ENCODE measurements around the gene ABCC4.

Gene ABCC4

GRCh38 chr13:95050800-95051615 is 250.2 kb downstream of the ABCC4 start:
- no peak for DNase-seq
- Histone ChIP-seq H3K4me3 (ENCODE audit: low read depth, low read length) (no peak overlapping the region), H3K9me3 (no peaks in the 10 kb centered on the region), H3K27me3 (no peaks in the 10 kb centered on the region), H3K36me3 (no peaks in the 10 kb centered on the region), H3K4me1 (no peaks in the 10 kb centered on the region)
- TF ChIP-seq CTCF (IDR thresholded peaks at IDR 0.05; ENCODE audit: low read depth, low read length), result no peak

DNA sequence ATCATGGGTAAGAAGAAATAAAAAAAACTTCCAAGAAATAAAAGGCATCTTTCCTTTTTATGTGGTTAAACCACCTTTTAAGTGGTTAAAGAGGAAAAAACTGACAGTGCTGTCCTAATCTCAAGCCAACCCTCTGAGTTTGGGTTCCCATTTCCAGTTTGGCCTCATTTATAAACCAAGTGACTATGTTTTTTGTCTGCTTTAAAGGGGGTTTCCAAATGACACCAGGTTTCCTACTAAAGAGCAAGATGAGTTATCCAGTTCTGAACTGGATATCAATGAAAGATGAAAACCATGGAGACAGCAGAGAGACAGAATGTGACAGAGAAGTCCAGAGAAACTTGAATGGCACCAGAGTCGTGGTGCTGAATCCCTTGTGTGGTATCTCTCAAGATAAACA is 251.5 kb downstream of the ABCC4 start:
- no peaks in the 10 kb centered on the region for H3K4me1 ChIP-seq
- H3K9me3 ChIP-seq, result no peaks in the 10 kb centered on the region
- H3K36me3 ChIP-seq, result no peaks in the 10 kb centered on the region
- H3K4me3 ChIP-seq (ENCODE audit: low read depth, low read length), result no peak overlapping the region
- H3K27me3 ChIP-seq, result no peaks in the 10 kb centered on the region
- DNase-seq, result no peak
- TF ChIP-seq CTCF (IDR thresholded peaks at IDR 0.05; ENCODE audit: low read depth, low read length), result no peak

DNA sequence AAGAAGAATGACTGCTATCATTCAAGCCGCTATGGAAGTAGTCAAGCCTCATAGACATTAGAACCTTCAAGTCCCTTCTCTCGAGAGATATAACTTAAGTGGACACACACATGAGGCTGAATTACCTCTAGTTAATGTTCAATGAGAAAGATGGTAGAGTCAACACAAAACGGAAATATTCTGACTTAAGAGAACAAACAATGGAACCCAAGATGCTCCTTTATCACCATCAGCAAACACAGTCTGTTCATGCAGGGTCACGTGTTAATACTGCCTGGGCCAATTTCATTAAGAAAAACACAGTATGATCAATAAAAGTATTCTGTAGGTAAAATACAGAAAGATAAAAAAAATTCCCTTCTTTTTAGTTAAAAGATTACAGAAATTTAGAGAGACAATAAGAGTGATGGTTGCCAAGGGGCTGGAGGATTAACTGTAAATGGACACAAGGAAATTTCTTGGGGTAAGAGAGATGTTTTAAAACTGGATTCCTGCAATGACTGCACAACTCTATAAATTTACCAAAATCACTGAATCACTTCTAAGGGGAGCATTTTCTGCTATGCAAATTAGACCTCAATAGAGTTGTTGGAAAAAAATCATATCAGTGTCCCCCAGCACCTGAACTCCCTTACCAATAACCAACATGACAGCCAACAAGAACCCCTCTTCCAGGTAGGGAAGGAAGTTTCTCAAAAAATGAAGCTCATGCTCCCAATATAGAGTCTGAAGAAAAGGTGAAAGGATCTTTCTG is 256.6 kb downstream of the ABCC4 start:
- Histone ChIP-seq H3K4me1 (no peaks in the 10 kb centered on the region), H3K9me3 (no peaks in the 10 kb centered on the region), H3K27me3 (no peaks in the 10 kb centered on the region), H3K36me3 (no peaks in the 10 kb centered on the region), H3K4me3 (ENCODE audit: low read depth, low read length) (no peak overlapping the region)
- no peak for DNase-seq
- no peak for TF ChIP-seq CTCF (IDR thresholded peaks at IDR 0.05; ENCODE audit: low read depth, low read length)

- H3K27me3 ChIP-seq, result no peaks in the 10 kb centered on the region
- TF ChIP-seq CTCF (IDR thresholded peaks at IDR 0.05; ENCODE audit: low read depth, low read length), result no peak
- H3K4me1 ChIP-seq, result no peaks in the 10 kb centered on the region
- H3K36me3 ChIP-seq, result no peaks in the 10 kb centered on the region; the same call in 1 of the 2 replicates
- H3K4me3 ChIP-seq (ENCODE audit: low read depth, low read length), result no peak overlapping the region
- no peak for DNase-seq
- no peaks in the 10 kb centered on the region for H3K9me3 ChIP-seq
These were observed 261.8 kb downstream of the ABCC4 start for GRCh38 chr13:95039415-95039814.

DNA sequence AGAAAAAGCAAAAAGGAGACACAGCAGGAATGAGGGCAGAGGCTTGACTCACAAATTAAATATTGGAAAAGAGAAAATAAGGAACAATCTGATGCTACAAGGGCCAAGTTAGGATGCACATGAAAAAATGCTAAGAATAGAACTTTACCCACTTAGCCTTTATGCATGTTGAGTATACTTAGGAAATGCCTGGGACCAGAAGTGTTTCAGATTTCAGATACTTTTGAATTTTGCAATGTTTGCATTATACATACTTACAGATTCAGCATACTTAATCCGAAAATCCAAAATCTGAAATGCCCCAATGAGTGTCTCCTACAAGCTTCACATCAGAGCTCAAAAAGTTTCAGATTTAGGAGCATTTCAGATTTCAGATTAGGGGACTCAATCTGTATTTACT is 262.3 kb downstream of the ABCC4 start:
- Histone ChIP-seq H3K4me1 (no peaks in the 10 kb centered on the region), H3K4me3 (ENCODE audit: low read depth, low read length) (no peak overlapping the region), H3K36me3 (no peaks in the 10 kb centered on the region; the same call in 1 of the 2 replicates), H3K27me3 (no peaks in the 10 kb centered on the region), H3K9me3 (no peaks in the 10 kb centered on the region)
- no peak for TF ChIP-seq CTCF (IDR thresholded peaks at IDR 0.05; ENCODE audit: low read depth, low read length)
- no peak for DNase-seq

Measured in BE2C (cell line).